Hindlimb muscle (tissue), 1 donor: ENCODE measurements around the gene SPACA5B. TPM values are rescaled to one million over a fixed set of nuclear protein-coding genes. Genes with fewer than 3 reads are reported as not detected.
"Not testable (repeated sequence)": the region's sequence is repeated elsewhere in the genome, so short reads cannot be mapped to it uniquely, and the experiment has no call there.

ENCODE experiments used
- DNase-seq: peaks from one replicate; pipeline ENCODE4 v3.0.0-alpha.2; 2013
- polyA plus RNA-seq: library from polyadenylated mRNA; unstranded; fragments of 120-200 nt; gene quantifications from one replicate; pipeline ENCODE4 v1.2.1, GENCODE V29; 2013; ENCODE audit not compliant: insufficient read length

The SPACA5B gene
- not detected for polyA plus RNA-seq

DNA sequence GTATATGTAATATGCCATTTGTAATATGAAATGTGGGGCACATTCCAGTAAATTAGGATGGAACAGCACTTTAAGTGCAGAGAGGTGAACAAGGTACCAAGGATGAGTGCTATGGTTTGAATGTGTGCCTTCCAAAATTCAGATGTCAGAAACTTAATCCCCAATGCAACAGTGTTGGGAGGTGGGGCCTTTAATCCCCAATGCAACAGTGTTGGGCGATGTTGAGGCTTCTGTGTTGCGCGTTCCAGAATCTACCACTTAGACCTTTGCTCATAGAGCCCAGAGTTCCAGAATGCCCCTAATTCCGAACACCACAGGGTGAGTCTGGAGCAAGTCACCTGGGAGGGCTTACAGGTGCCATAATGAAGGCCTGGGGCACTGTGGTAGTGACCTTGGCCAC lies at the start of gene SPACA5B:
SPACA5B (plus strand) TSS at position 301 of the 400 bp plus-strand sequence; CDS start at position 363, 62 bp downstream.
- DNase-seq, result not testable (repeated sequence)

DNA sequence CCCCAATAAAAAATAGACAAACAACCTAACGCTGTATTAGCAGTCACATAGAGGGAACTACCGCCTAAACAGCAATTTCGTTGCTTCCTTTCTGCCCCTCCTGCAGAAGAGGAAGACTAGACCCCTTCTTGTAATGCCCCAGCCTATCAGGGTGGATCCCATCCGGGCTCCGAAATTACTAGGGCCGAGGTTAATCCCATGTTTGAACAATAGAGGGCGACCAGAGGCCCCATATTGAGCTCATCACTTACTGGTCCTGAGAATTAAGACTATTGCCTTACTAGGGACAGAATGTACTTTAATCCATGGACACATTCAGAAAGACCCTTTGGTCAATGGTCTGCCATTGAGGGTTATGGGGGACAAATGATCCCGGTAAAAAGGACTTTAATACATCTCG lies 47.2 kb upstream of the SPACA5B start:
- DNase-seq, result peak; percentile 34

DNA sequence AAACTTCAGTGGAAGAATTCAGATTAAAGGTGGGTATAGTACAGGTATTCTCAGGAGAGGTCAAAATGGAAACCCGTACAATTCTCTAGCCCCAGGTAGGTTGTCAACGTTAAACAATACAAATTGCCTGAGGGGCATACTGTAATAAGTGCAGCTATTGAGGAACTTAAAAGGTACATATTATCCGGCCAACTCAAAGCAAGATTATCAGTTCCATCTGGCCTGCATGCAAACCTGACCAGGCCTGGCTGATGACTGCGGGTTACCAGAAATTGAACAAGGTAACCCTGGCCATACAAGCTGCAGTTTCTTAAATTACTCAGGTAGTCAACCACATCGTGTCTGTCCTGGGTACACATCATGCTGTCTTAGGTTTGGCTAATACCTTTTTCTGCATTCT lies 46.7 kb upstream of the SPACA5B start:
- no peak for DNase-seq

DNA sequence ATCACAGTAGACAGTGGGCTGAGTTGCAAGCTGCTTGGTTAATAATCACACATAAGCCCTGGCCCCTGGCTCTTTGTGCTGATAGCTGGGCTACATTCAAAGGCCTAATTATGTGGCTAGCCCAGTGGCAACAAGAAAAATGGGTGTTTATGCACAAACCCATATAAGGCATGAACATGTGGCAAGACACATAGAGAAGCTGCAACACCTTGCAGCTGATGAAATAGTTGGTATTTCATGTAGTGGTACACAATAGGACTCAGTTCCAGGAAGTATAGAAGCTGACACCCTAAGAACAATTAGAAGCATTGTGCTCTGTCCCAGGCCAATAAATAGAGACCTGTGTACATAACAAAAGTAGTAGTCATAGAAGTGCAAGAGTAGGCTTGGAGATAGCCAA lies 44.3 kb upstream of the SPACA5B start:
- no peak for DNase-seq

DNA sequence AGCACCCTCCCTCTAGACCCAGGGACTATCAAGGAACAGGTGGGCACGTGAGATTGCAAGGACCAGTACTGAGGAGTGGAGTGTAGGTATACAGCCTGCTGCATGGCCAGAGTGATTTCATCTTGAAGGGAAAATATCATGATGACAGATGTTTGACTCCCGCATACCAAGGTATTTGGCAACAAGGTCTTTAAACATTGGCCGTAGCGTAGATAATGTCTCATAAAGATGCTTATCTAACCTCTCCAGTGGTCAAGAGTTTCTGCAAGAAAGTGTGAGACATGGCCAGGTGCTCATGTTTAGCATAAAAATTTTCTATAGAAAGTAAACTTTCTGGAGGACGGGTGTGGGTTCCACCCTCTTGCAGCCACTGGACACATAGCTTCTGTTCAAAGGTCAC lies 40.3 kb upstream of the SPACA5B start:
- no peak for DNase-seq

DNA sequence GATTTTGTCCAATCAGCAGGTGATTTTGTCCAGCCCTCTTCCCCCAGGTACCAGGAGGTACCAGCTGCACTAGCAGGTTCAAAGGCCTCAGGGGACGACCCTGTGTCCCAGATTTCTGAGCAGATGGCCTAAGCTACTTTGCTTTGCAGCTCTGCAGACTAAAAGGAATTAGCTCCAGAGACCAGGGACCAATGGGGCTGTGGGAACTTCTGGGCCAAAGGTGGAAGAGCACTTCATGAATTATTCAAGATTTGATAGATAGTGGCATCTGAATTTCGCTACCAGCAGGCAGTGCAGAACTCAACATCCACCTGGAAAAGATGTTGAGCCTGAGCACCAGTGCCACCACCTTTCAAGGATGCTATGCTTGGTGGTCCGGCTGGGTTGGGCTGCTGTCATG lies 37.9 kb upstream of the SPACA5B start:
- DNase-seq, result not testable (repeated sequence)

DNA sequence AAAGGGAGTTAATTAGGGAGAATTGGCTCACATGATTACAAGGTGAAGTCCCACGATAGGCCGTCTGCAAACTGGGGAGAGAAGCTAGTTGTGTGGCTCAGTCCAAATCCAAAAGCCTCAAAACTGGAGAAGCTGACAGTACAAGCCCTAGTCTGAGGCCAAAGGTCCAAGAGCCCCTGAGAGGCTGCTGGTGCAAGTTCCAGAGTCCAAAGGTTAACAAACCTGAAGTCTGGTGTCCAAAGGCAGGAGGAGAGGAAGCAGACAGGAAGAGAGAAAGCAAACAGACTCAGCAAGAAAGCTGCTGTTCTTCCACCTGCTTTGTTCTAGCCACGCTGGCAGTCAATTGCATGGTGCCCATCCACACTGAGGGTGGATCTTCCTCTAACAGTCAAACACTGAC lies 29.0 kb upstream of the SPACA5B start:
- DNase-seq, result no peak

DNA sequence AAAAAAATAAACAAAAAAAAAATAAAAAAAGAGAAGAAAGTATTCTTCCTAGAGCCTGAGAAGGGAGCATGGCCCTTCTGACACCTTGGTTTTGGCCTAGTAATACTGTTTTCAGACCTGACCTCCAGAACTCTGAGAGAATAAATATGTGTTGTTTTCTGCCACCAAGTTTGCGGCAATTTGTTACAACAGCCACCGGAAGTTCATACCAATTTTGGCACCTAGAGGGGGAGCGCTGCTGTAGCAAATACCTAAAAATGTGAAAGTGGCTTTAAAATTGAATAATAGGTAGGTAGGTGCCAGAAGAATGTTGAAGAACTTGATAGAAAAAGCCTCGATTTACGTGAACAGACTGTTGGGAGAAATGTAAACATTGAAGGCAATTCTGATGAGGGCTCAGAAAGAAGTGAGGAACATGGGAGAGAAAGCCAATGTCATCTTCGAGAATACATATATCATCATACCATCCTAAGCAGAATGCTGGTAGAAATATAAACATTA lies 27.5 kb upstream of the SPACA5B start:
- no peak for DNase-seq

DNA sequence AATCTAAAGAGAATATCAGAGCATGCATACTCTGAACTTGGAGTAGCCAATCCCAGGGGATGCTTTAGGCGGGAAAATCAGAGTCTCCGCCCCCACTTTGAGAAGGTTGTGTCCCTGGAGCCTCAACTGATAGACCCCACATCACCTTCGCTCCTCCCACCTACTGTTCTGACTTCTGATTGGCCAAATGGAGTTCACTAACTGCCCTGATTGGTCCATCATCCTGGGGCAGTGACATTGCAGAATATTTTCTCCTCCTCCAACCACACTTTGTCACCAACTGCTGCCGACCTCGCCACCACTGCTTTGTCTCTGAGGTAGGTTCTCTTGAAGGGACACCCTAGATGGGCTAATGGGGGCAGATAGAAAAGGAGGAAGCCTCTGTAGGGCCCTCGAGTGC lies 22.7 kb upstream of the SPACA5B start:
- DNase-seq, result no peak

DNA sequence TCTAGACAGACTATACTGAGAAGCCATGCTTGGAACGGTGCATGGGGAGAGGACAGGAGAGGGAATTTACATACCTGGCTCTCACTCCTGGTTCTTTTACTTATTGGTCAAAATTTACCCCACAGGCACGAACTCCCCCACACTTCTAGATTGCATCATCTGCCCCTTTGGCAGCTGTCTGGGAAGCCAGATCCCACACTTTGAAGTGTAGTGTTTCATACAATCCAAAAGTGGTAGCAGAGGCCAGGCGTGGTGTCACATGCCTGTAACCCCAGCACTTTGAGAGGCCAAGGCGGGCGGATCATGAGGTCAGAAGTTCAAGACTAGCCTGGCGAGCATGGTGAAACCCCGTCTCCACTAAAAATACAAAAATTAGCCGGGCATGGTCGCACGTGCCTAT lies 5.1 kb upstream of the SPACA5B start:
- DNase-seq, result not testable (repeated sequence)

DNA sequence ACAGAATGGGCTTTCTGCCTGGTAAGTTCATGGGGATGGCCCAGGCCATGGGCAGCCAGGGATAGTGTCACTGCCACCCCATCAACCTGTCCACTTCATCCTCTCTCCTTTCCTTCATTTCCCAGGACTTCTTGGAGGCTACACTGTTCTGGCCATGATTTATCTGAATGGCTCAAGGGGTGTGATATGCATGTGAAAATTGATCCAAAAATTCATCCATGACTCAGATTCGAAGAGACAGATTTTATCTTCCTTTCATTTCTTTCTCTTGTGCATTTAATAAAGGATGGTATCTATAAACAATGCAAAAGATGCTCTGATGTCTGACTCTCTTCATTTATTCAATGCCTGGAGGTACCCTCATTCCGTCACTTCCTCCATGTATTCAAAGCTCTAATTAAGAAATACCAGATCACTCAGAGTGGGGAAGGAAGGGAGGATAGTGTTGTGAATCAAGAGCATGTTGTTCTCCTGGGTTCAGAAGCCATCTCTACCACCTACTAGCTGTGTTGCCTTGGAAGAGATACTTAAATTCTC lies 1.9 kb downstream of the SPACA5B start:
- DNase-seq, result not testable (repeated sequence)

DNA sequence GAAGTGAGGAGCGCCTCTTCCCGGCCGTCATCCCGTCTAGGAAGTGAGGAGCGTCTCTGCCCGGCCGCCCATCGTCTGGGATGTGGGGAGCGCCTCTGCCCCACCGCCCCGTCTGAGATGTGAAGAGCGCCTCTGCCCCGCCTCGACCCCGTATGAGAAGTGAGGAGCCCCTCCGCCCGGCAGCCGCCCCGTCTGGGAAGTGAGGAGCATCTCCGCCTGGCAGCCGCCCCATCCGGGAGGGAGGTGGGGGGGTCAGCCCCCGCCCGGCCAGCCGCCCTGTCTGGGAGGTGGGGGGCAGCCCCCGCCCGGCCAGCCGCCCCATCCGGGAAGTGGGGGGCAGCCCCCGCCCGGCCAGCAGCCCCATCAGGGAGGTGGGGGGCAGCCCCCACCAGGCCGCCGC lies 8.7 kb downstream of the SPACA5B start:
- DNase-seq, result not testable (repeated sequence)

DNA sequence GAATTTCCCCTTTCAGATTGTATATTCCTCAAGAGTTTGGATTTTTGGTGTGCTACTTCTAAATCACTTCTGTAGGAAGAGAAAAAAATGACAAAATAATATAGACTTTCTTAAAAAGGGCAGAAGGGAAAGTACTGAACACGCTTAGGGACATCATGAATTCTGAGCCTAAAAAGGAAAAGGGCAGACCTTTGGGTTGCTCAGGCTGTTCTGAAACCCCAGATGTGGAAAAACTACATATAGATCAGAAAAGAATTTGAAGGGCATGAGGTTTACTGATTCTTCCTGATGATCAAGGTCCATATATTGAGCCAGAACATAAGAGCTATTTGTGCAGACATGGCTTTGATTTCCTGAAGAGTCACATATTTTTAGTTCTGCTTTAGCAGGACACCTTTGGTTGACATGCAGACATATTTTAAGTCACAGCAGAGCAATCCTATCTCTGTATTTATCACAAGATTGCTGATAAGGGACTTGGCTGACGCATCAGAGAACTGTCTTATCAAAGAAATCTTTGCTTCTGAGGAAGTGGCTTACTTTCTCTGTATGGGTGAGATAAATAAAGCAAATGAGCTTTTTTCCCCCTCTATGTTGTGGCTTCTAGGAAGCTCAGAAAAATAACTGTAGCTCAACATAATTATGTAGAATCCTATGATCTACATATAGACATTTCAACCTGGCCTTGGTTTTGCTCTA lies 11.5 kb downstream of the SPACA5B start:
- DNase-seq, result not testable (repeated sequence)

DNA sequence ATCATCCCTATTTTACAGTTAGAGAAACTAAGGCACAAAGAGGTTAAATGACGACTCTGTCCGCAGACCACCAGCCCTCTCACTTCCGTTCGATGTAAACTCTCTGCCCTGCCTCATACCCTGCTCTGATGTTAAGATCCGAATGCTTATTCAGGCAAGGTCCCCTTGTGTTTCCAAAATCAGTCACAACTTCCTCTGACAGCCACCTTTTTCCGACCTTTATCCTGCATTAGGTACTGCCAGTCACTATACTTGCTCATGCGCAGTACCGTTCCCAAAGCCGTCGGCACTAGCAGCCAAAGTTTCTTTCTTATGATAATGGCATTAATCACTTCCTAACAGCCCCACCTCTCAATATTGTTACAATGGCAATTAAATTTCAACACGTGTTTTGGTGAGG lies 12.3 kb downstream of the SPACA5B start:
- not testable (repeated sequence) for DNase-seq

DNA sequence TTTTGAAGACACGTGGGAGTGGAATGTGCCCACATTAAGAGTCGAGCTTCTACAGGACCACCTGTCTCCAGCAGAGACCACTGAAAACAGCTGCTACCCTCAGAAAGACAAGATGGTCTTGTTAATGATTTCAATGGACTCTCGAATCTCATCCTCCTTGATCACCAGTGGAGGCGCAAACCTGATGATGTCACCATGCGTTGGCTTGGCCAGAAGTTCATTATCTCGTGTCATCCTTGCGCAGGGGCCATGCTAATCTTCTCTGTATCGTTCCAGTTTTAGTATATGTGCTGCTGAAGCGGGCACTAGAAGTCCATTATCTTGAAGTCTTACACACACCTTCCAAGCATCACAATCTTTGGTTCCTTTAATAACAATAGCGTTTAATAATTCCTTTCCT lies 23.3 kb downstream of the SPACA5B start:
- no peak for DNase-seq

DNA sequence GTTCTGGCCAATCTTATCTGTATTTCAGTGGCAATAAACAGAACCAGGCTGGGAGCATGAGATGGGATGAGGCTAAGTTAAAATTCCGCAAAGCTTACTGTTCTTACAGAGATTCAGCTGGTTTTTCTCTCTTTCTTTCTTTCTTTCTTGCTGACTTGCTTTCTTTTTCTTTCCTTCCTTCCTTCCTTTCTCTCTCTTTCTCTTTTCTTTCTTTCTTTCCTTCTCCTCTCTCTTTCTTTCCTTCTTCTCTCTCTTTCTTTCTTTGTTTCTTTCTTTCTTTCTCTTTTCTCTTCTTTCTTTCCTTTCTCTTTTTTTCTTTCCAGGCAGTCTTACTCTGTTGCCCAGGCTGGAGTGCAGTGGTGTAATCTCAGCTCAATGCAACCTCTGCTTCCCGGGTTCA lies 24.4 kb downstream of the SPACA5B start:
- no peak for DNase-seq

DNA sequence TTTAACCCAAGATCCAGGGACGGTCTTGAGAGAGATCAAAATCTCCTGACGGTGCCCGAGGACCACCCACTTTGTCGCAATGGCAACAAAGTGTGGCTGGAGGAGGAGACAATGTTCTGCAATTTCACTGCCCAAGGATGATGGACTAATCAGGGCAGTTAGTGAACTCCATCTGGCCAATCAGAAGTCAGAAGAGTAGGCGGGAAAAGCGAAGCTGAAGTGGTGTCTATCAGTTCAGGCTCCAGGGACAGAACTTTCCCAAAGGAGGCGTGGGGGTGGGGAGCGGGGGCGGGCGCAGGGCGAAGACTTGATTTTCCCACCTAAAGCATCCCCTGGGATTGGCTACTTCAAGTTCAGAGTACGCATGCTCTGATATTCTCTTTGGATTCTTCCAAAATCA lies 25.6 kb downstream of the SPACA5B start:
- DNase-seq, result no peak

DNA sequence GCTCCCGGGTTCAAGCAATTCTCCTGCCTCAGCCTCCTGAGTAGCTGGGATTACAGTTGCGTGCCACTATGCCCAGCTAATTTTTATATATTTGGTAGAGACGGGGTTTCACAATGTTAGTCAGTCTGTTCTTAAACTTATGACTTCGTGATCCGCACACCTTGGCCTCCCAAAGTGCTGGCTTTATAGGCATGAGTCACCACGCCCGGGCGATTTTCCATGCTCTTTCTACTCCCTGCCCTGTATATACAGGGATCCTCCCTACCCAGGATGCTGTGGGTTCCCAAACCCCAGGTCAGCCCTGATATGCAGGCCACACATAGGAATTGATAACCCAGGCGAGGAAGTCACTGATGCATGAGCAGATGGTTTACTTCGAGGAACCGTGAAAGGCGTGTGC lies 34.8 kb downstream of the SPACA5B start:
- no peak for DNase-seq

DNA sequence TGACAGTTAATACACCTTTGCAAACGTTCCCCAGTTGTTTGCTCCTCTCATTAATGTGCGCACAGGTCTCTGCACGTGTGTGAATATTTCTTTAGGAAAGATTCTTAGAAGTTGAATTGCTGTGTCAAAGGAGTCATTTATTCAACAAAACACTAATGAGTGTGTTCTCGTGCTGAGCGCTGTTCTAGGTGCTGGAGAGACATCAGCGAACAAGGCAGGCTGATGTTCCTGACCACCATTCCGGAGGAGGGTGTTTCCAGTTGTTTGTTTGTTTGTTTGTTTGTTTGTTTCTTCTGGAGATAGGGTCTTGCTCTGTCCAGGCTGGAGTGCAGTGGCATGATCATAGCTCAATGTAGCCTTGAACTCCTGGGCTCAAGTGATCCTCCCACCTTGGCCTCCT lies 35.9 kb downstream of the SPACA5B start:
- DNase-seq, result not testable (repeated sequence)

DNA sequence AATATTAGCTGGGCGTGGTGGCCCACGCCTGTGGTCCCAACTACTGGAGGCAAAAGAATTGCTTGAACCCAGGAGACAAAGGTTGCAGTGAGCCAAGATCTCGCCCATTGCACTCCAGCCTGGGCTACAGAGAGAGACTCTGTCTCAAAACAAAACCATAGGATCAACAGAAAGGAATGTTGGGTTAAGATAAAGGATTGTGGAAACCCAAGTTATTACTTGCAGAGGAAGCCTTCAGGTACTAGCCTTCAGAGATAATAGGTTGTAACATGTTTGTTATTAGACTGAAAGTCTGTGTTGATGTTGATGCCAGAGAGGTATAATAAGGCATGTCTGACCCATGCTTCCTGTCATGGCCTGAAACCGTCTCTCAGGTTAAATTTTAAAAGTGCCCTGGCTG lies 49.3 kb downstream of the SPACA5B start:
- DNase-seq, result no peak

DNA sequence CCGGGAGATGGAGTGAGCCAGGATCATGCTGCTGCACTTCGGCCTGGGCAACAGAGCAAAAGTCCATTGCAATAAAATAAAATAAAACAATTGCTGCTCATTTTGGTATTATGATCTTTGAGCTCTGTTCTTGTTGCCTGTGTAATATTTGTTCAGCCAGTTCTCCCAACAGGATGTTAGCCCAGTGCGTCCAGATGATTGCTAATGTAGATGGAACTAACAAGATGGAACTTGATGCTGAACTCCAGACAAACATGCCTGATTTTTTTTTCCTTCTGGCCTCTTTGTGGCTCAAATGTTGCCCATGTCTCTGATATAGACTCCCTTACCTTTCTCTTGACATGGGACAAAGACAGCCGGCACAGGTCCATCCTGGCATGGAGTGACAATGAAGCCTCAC lies 50.4 kb downstream of the SPACA5B start:
- DNase-seq, result no peak

DNA sequence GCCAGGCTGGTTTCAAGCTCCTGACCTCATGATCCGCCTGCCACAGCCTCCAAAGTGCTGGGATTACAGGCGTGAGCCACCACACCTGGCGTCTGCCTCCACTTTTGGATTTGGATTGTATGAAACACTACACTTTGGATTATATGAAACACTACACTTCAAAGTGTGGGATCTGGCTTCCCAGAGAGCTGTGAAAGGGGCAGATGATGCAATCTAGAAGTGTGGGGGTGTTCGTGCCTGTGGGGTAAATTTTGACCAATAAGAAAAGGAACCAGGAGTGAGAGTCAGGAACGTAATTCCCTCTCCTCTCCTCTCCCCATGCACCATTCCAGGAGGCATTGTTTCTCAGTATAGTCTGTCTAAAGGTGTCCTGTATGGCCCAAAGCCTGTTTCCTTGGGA lies 51.5 kb downstream of the SPACA5B start:
- DNase-seq, result not testable (repeated sequence)
